Stimulated activated CD4-positive, alpha-beta T cell treated with anti-CD3 and anti-CD28 coated beads, Interleukin-1b, Interleukin-23, amount 100 ng/mL, for 1 hour (primary cell): ENCODE results near the gene ERG28.

Experiments
- DNase-seq, 2 donors: peaks; one replicate each; pipeline ENCODE4 v3.0.0-alpha.2; 2020; ENCODE audit warnings: low read depth in 2 of 2

Gene ERG28

GRCh38 chr14:75658957-75659356 lies 1.7 kb downstream of the ERG28 start:
- DNase-seq, result no peak

- no peak for DNase-seq
These were observed 3.3 kb downstream of the ERG28 start for GRCh38 chr14:75657331-75657730.

- no peak for DNase-seq
These were observed 5.4 kb downstream of the ERG28 start for GRCh38 chr14:75655235-75655634.

GRCh38 chr14:75654127-75654732 lies 6.4 kb downstream of the ERG28 start:
- peak; percentile 65 to 78 for DNase-seq

GRCh38 chr14:75653563-75653962 lies 7.1 kb downstream of the ERG28 start:
- no peak for DNase-seq

GRCh38 chr14:75650253-75651058 lies 10.2 kb downstream of the ERG28 start:
- no peak for DNase-seq

GRCh38 chr14:75649773-75650172 lies 10.9 kb downstream of the ERG28 start:
- no peak for DNase-seq

- DNase-seq, result no peak
These were observed 11.3 kb downstream of the ERG28 start for GRCh38 chr14:75649337-75649736.

GRCh38 chr14:75648066-75648838 lies 12.4 kb downstream of the ERG28 start:
- DNase-seq, result no peak

GRCh38 chr14:75647640-75648039 lies 13.0 kb downstream of the ERG28 start:
- DNase-seq, result no peak

- no peak for DNase-seq
These were observed 13.9 kb downstream of the ERG28 start for GRCh38 chr14:75646762-75647161.

GRCh38 chr14:75645056-75645455 lies 15.6 kb downstream of the ERG28 start:
- no peak for DNase-seq

- no peak for DNase-seq
These were observed 16.7 kb downstream of the ERG28 start for GRCh38 chr14:75643985-75644384.

GRCh38 chr14:75640876-75641275 lies 19.8 kb downstream of the ERG28 start:
- DNase-seq, result no peak

- DNase-seq, result no peak
These were observed 24.5 kb downstream of the ERG28 start for GRCh38 chr14:75636100-75636692.

GRCh38 chr14:75634848-75635247 lies 25.8 kb downstream of the ERG28 start:
- DNase-seq, result no peak

GRCh38 chr14:75631453-75631831 lies 29.2 kb downstream of the ERG28 start:
- no peak for DNase-seq

- DNase-seq, result no peak
These were observed 29.8 kb downstream of the ERG28 start for GRCh38 chr14:75630695-75631452.

GRCh38 chr14:75628816-75629215 lies 31.9 kb downstream of the ERG28 start:
- DNase-seq, result no peak

GRCh38 chr14:75627406-75627805 lies 33.3 kb downstream of the ERG28 start:
- no peak for DNase-seq

GRCh38 chr14:75626863-75627262 lies 33.8 kb downstream of the ERG28 start:
- DNase-seq, result no peak

GRCh38 chr14:75626396-75626795 lies 34.3 kb downstream of the ERG28 start:
- DNase-seq, result no peak
